GM23338 (cell line): ENCODE results near the gene TWF2. TPM values are rescaled to one million over a fixed set of nuclear protein-coding genes. Genes with fewer than 3 reads are reported as not detected.

ENCODE experiments used
- ATAC-seq: fragments of 200-7000 bp; cut with Tn5 transposase; 3 replicates; pipeline ENCODE4 v1.9.1; 2020
- DNase-seq: peaks from one replicate; pipeline ENCODE4 v3.0.0-alpha.2; 2015; ENCODE audit warnings: low spot score
- H2AFZ ChIP-seq: fragments of 200-600 bp; sonication (generic); 2 replicates; pipeline ENCODE4 v1.8.0; 2016; ENCODE audit warnings: antibody characterized with exemption, mild to moderate bottlenecking, moderate library complexity
- H3F3A ChIP-seq: fragments of 200-600 bp; sonication (generic); replicated peaks from 2 replicates; pipeline ENCODE4 v1.8.0; 2017; ENCODE audit warnings: antibody characterized with exemption, mixed run types, low read depth
- H3K27ac ChIP-seq: fragments of 200-600 bp; sonication (generic); 2 replicates; pipeline ENCODE4 v1.6.1; 2016; ENCODE audit warnings: low read depth
- H3K27me3 ChIP-seq: fragments of 200-600 bp; sonication (generic); 2 replicates; pipeline ENCODE4 v1.8.0; 2016; ENCODE audit warnings: mild to moderate bottlenecking, mixed run types, moderate library complexity; ENCODE audit not compliant: insufficient read depth
- H3K36me3 ChIP-seq: fragments of 200-600 bp; sonication (generic); 2 replicates; pipeline ENCODE4 v1.8.0; 2016; ENCODE audit warnings: mild to moderate bottlenecking; ENCODE audit not compliant: insufficient read depth
- H3K4me1 ChIP-seq: fragments of 200-600 bp; sonication (generic); 2 replicates; pipeline ENCODE4 v1.8.0; 2016; ENCODE audit warnings: mild to moderate bottlenecking, moderate library complexity; ENCODE audit not compliant: insufficient read depth
- H3K4me2 ChIP-seq: fragments of 200-600 bp; sonication (generic); 2 replicates; pipeline ENCODE4 v1.7.1; 2017; ENCODE audit warnings: mixed run types
- H3K4me3 ChIP-seq: fragments of 200-600 bp; sonication (generic); 2 replicates; pipeline ENCODE4 v1.6.1; 2016; ENCODE audit warnings: mixed run types
- H3K79me2 ChIP-seq: fragments of 200-600 bp; sonication (generic); replicated peaks from 2 replicates; pipeline ENCODE4 v1.8.0; 2017; ENCODE audit warnings: mild to moderate bottlenecking; ENCODE audit not compliant: insufficient read depth
- H3K9me2 ChIP-seq: fragments of 200-600 bp; sonication (generic); 2 replicates; pipeline ENCODE4 v1.8.0; 2017; ENCODE audit not compliant: insufficient read depth
- H4K20me1 ChIP-seq: fragments of 200-600 bp; sonication (generic); replicated peaks from 2 replicates; pipeline ENCODE4 v1.8.0; 2017; ENCODE audit warnings: mild to moderate bottlenecking; ENCODE audit not compliant: insufficient read depth
- H3K27ac Mint-ChIP-seq: 2 replicates; pipeline ENCODE4 v1.8.0; 2020; ENCODE audit warnings: inconsistent platforms, mild to moderate bottlenecking, moderate library complexity, mixed read lengths
- H3K27me3 Mint-ChIP-seq: 3 replicates; pipeline ENCODE4 v1.8.0; 2022; ENCODE audit warnings: low read depth, mild to moderate bottlenecking, moderate library complexity, mixed read lengths, inconsistent platforms; ENCODE audit not compliant: insufficient read depth, poor library complexity
- H3K36me3 Mint-ChIP-seq: 3 replicates; pipeline ENCODE4 v1.8.0; 2021; ENCODE audit warnings: low read depth, mild to moderate bottlenecking, inconsistent platforms, moderate library complexity, mixed read lengths
- H3K4me1 Mint-ChIP-seq: 3 replicates; pipeline ENCODE4 v1.8.0; 2020; ENCODE audit warnings: mild to moderate bottlenecking, inconsistent platforms, mixed read lengths
- H3K4me3 Mint-ChIP-seq: 3 replicates; pipeline ENCODE4 v1.8.0; 2021; ENCODE audit warnings: moderate library complexity, mild to moderate bottlenecking, inconsistent platforms, mixed read lengths
- H3K9me3 Mint-ChIP-seq: 3 replicates; pipeline ENCODE4 v1.8.0; 2020; ENCODE audit warnings: moderate library complexity, mild to moderate bottlenecking, inconsistent platforms, mixed read lengths
- CREB1 ChIP-seq: fragments of 250-450 bp; sonication (Bioruptor Pico); IDR thresholded peaks from 2 replicates; pipeline ENCODE4 v1.5.0; 2020; ENCODE audit warnings: low read depth, mild to moderate bottlenecking, moderate library complexity
- EZH2 ChIP-seq: fragments of 200-600 bp; sonication (generic); IDR thresholded peaks from one replicate; pipeline ENCODE4 v1.8.0; 2017; ENCODE audit warnings: antibody characterized with exemption, mild to moderate bottlenecking, low read depth; ENCODE audit not compliant: unreplicated experiment
- EZH2phosphoT487 ChIP-seq: fragments of 200-600 bp; sonication (generic); IDR thresholded peaks from one replicate; pipeline ENCODE4 v1.8.1; 2018; ENCODE audit warnings: antibody characterized with exemption; ENCODE audit not compliant: unreplicated experiment
- JUNB ChIP-seq: IDR thresholded peaks from one replicate; pipeline ENCODE4 v1.6.1; 2016; ENCODE audit warnings: antibody characterized with exemption; ENCODE audit not compliant: unreplicated experiment
- NANOG ChIP-seq: IDR thresholded peaks from 2 replicates; pipeline ENCODE4 v1.6.1; 2016; ENCODE audit warnings: antibody characterized with exemption, borderline replicate concordance
- POLR2AphosphoS5 ChIP-seq: IDR thresholded peaks from 2 replicates; pipeline ENCODE4 v1.6.1; 2016; ENCODE audit warnings: antibody characterized with exemption, low read depth
- STAT1 ChIP-seq: IDR thresholded peaks from one replicate; pipeline ENCODE4 v1.6.1; 2016; ENCODE audit warnings: antibody characterized with exemption; ENCODE audit not compliant: unreplicated experiment
- ZNF114 ChIP-seq: fragments of 250-450 bp; sonication (Bioruptor Pico); IDR thresholded peaks from 2 replicates; pipeline ENCODE4 v1.5.0; 2020; ENCODE audit warnings: mild to moderate bottlenecking, moderate library complexity
- ZNF331 ChIP-seq: fragments of 250-450 bp; sonication (Bioruptor Pico); IDR thresholded peaks from 2 replicates; pipeline ENCODE4 v1.5.0; 2020; ENCODE audit warnings: low read depth, mild to moderate bottlenecking, moderate library complexity
- polyA plus RNA-seq: library from polyadenylated mRNA; unstranded; fragments of >200 nt; fragmentation: Nextera tagmentation; extraction: Ambion mirVana; gene quantifications from 2 replicates; pipeline ENCODE4 v1.2.1, GENCODE V29; 2016
- total RNA-seq: library from RNA; depleted of rRNA; stranded (reverse); fragments of >200 nt; shearing (Covaris generic); gene quantifications from 2 replicates; pipeline ENCODE4 v1.2.3, GENCODE V29; 2014
- TF ChIP-seq, protein P1 (sequence below): IDR thresholded peaks from 2 replicates; pipeline ENCODE4 v1.6.1; 2016; ENCODE audit warnings: antibody characterized with exemption
- TF ChIP-seq, protein P2 (sequence below): fragments of 250-450 bp; sonication (Bioruptor Pico); IDR thresholded peaks from 2 replicates; pipeline ENCODE4 v1.5.0; 2020; ENCODE audit warnings: mild to moderate bottlenecking, moderate library complexity
- TF ChIP-seq, protein P3 (sequence below): IDR thresholded peaks from one replicate; pipeline ENCODE4 v1.6.1; 2018; ENCODE audit warnings: antibody characterized with exemption; ENCODE audit not compliant: unreplicated experiment
- TF ChIP-seq, protein P4 (sequence below), 2 experiments: fragments of 200-600 bp in 1 of 2; sonication (generic) in 1 of 2; conservative IDR thresholded peaks; 2 replicates each; pipeline versions ENCODE4 v1.5.1 to v1.6.1; 2016 to 2017; ENCODE audit warnings: antibody characterized with exemption in 2 of 2, low read depth in 2 of 2, mild to moderate bottlenecking in 2 of 2, moderate library complexity in 1 of 2

TWF2 gene
- total and polyA plus RNA-seq, 2 experiments from 2014 or later, result 38.9 to 120 TPM

DNA sequence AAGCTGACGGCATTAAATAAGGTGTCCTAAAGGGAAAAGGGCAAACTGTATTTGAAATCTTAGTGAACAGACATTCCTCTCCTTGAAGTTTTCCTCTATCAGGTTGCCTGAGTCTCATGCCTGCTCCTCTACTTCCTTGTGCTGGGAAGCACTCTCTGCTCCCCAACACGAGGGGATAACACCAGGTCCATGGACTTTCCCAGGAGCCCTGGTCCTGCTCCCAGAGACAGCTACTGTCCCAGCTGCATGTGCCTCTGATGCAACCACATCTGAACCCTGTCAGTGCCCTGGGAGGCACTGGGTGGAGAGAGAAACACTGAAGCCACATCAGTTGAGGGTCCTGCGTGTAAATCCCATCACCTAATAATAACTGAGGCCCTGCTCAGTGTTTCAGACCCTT, 20.9 kb downstream of the TWF2 start:
- no peaks in the 10 kb centered on the region for H3K9me2 ChIP-seq
- peaks cover 2% of the 10 kb centered on the region; the same call in 1 of the 2 replicates for H4K20me1 ChIP-seq
- TF ChIP-seq NANOG, result no peak
- no peak for TF ChIP-seq ZNF331 (CRISPR knock-in tag)
- TF ChIP-seq, protein P1, sequence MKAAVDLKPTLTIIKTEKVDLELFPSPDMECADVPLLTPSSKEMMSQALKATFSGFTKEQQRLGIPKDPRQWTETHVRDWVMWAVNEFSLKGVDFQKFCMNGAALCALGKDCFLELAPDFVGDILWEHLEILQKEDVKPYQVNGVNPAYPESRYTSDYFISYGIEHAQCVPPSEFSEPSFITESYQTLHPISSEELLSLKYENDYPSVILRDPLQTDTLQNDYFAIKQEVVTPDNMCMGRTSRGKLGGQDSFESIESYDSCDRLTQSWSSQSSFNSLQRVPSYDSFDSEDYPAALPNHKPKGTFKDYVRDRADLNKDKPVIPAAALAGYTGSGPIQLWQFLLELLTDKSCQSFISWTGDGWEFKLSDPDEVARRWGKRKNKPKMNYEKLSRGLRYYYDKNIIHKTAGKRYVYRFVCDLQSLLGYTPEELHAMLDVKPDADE, result no peak
- TF ChIP-seq, protein P2, sequence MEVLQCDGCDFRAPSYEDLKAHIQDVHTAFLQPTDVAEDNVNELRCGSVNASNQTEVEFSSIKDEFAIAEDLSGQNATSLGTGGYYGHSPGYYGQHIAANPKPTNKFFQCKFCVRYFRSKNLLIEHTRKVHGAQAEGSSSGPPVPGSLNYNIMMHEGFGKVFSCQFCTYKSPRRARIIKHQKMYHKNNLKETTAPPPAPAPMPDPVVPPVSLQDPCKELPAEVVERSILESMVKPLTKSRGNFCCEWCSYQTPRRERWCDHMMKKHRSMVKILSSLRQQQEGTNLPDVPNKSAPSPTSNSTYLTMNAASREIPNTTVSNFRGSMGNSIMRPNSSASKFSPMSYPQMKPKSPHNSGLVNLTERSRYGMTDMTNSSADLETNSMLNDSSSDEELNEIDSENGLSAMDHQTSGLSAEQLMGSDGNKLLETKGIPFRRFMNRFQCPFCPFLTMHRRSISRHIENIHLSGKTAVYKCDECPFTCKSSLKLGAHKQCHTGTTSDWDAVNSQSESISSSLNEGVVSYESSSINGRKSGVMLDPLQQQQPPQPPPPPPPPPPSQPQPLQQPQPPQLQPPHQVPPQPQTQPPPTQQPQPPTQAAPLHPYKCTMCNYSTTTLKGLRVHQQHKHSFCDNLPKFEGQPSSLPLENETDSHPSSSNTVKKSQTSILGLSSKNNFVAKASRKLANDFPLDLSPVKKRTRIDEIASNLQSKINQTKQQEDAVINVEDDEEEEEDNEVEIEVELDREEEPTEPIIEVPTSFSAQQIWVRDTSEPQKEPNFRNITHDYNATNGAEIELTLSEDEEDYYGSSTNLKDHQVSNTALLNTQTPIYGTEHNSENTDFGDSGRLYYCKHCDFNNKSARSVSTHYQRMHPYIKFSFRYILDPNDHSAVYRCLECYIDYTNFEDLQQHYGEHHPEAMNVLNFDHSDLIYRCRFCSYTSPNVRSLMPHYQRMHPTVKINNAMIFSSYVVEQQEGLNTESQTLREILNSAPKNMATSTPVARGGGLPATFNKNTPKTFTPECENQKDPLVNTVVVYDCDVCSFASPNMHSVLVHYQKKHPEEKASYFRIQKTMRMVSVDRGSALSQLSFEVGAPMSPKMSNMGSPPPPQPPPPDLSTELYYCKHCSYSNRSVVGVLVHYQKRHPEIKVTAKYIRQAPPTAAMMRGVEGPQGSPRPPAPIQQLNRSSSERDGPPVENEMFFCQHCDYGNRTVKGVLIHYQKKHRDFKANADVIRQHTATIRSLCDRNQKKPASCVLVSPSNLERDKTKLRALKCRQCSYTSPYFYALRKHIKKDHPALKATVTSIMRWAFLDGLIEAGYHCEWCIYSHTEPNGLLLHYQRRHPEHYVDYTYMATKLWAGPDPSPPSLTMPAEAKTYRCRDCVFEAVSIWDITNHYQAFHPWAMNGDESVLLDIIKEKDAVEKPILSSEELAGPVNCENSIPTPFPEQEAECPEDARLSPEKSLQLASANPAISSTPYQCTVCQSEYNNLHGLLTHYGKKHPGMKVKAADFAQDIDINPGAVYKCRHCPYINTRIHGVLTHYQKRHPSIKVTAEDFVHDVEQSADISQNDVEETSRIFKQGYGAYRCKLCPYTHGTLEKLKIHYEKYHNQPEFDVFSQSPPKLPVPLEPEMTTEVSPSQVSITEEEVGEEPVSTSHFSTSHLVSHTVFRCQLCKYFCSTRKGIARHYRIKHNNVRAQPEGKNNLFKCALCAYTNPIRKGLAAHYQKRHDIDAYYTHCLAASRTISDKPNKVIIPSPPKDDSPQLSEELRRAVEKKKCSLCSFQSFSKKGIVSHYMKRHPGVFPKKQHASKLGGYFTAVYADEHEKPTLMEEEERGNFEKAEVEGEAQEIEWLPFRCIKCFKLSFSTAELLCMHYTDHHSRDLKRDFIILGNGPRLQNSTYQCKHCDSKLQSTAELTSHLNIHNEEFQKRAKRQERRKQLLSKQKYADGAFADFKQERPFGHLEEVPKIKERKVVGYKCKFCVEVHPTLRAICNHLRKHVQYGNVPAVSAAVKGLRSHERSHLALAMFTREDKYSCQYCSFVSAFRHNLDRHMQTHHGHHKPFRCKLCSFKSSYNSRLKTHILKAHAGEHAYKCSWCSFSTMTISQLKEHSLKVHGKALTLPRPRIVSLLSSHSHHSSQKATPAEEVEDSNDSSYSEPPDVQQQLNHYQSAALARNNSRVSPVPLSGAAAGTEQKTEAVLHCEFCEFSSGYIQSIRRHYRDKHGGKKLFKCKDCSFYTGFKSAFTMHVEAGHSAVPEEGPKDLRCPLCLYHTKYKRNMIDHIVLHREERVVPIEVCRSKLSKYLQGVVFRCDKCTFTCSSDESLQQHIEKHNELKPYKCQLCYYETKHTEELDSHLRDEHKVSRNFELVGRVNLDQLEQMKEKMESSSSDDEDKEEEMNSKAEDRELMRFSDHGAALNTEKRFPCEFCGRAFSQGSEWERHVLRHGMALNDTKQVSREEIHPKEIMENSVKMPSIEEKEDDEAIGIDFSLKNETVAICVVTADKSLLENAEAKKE (CRISPR knock-in tag), result no peak
- TF ChIP-seq JUNB, result no peak
- TF ChIP-seq EZH2, result no peak
- no peak for TF ChIP-seq POLR2AphosphoS5
- TF ChIP-seq, protein P3, sequence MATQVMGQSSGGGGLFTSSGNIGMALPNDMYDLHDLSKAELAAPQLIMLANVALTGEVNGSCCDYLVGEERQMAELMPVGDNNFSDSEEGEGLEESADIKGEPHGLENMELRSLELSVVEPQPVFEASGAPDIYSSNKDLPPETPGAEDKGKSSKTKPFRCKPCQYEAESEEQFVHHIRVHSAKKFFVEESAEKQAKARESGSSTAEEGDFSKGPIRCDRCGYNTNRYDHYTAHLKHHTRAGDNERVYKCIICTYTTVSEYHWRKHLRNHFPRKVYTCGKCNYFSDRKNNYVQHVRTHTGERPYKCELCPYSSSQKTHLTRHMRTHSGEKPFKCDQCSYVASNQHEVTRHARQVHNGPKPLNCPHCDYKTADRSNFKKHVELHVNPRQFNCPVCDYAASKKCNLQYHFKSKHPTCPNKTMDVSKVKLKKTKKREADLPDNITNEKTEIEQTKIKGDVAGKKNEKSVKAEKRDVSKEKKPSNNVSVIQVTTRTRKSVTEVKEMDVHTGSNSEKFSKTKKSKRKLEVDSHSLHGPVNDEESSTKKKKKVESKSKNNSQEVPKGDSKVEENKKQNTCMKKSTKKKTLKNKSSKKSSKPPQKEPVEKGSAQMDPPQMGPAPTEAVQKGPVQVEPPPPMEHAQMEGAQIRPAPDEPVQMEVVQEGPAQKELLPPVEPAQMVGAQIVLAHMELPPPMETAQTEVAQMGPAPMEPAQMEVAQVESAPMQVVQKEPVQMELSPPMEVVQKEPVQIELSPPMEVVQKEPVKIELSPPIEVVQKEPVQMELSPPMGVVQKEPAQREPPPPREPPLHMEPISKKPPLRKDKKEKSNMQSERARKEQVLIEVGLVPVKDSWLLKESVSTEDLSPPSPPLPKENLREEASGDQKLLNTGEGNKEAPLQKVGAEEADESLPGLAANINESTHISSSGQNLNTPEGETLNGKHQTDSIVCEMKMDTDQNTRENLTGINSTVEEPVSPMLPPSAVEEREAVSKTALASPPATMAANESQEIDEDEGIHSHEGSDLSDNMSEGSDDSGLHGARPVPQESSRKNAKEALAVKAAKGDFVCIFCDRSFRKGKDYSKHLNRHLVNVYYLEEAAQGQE, result no peak
- TF ChIP-seq, protein P4, sequence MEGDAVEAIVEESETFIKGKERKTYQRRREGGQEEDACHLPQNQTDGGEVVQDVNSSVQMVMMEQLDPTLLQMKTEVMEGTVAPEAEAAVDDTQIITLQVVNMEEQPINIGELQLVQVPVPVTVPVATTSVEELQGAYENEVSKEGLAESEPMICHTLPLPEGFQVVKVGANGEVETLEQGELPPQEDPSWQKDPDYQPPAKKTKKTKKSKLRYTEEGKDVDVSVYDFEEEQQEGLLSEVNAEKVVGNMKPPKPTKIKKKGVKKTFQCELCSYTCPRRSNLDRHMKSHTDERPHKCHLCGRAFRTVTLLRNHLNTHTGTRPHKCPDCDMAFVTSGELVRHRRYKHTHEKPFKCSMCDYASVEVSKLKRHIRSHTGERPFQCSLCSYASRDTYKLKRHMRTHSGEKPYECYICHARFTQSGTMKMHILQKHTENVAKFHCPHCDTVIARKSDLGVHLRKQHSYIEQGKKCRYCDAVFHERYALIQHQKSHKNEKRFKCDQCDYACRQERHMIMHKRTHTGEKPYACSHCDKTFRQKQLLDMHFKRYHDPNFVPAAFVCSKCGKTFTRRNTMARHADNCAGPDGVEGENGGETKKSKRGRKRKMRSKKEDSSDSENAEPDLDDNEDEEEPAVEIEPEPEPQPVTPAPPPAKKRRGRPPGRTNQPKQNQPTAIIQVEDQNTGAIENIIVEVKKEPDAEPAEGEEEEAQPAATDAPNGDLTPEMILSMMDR (conservative IDR thresholded peaks at IDR 0.05; ENCODE audit: low read depth in 2 of 2), result no peak
- no peak for TF ChIP-seq EZH2phosphoT487
- no peak for TF ChIP-seq ZNF114 (CRISPR knock-in tag)
- TF ChIP-seq CREB1 (CRISPR knock-in tag), result no peak
- no peak for TF ChIP-seq STAT1
- no peak overlapping the region for H2AFZ ChIP-seq
- no peak overlapping the region for H3K4me3 ChIP-seq
- H3K36me3 Mint-ChIP-seq, result peaks cover 26% of the 10 kb centered on the region
- DNase-seq, result no peak
- no peaks in the 10 kb centered on the region for H3K79me2 ChIP-seq
- no peaks in the 10 kb centered on the region for H3K9me3 Mint-ChIP-seq
- H3K27ac ChIP-seq, result no peak overlapping the region
- no peaks in the 10 kb centered on the region for H3K27me3 ChIP-seq
- peaks cover 8% of the 10 kb centered on the region; the same call in 2 of the 3 replicates for H3K4me1 Mint-ChIP-seq
- H3F3A ChIP-seq, result no peaks in the 10 kb centered on the region
- no peak overlapping the region for H3K27ac Mint-ChIP-seq
- ATAC-seq, result no peak
- no peak overlapping the region for H3K4me3 Mint-ChIP-seq
- peaks cover 11% of the 10 kb centered on the region for H3K27me3 Mint-ChIP-seq
- no peak overlapping the region for H3K4me2 ChIP-seq
- H3K36me3 ChIP-seq, result peaks cover 11% of the 10 kb centered on the region
- peaks cover 3% of the 10 kb centered on the region for H3K4me1 ChIP-seq
